Loucy (cell line): Measurements from ENCODE around the gene INPP4A.

ENCODE experiments used
- H2AFZ ChIP-seq: fragments of 200-600 bp; sonication (generic); 2 replicates; pipeline ENCODE4 v1.6.0; 2016; ENCODE audit warnings: antibody characterized with exemption, mild to moderate bottlenecking, low read length, moderate library complexity
- H3F3A ChIP-seq: fragments of 200-600 bp; 2 replicates; pipeline ENCODE4 v1.6.0; 2016; ENCODE audit warnings: antibody characterized with exemption, low read depth, mild to moderate bottlenecking
- H3K27me3 ChIP-seq: fragments of 200-600 bp; sonication (generic); 2 replicates; pipeline ENCODE4 v1.6.1; 2014; ENCODE audit warnings: low read length, mild to moderate bottlenecking; ENCODE audit not compliant: insufficient read depth, poor library complexity, severe bottlenecking
- H3K36me3 ChIP-seq: fragments of 200-600 bp; sonication (generic); 2 replicates; pipeline ENCODE4 v1.6.1; 2016; ENCODE audit warnings: low read length; ENCODE audit not compliant: insufficient read depth
- H3K4me1 ChIP-seq: fragments of 200-600 bp; sonication (generic); 2 replicates; pipeline ENCODE4 v1.5.1; 2014; ENCODE audit warnings: low read length, mild to moderate bottlenecking; ENCODE audit not compliant: insufficient read depth, poor library complexity, severe bottlenecking
- H3K4me2 ChIP-seq: fragments of 200-600 bp; sonication (generic); 2 replicates; pipeline ENCODE4 v1.6.0; 2014; ENCODE audit warnings: antibody characterized with exemption, low read length, low read depth, mild to moderate bottlenecking; ENCODE audit not compliant: poor library complexity, severe bottlenecking
- H3K4me3 ChIP-seq: fragments of 200-600 bp; sonication (generic); 2 replicates; pipeline ENCODE4 v1.5.1; 2014; ENCODE audit warnings: low read length, mild to moderate bottlenecking, mixed read lengths; ENCODE audit not compliant: poor library complexity, severe bottlenecking
- H3K79me2 ChIP-seq: fragments of 200-600 bp; sonication (generic); 2 replicates; pipeline ENCODE4 v1.6.1; 2014; ENCODE audit warnings: low read length; ENCODE audit not compliant: insufficient read depth
- H3K9ac ChIP-seq: fragments of 200-600 bp; sonication (generic); 2 replicates; pipeline ENCODE4 v1.6.0; 2014; ENCODE audit warnings: mild to moderate bottlenecking, low read depth, low read length, moderate library complexity; ENCODE audit not compliant: poor library complexity, severe bottlenecking
- H3K9me2 ChIP-seq: fragments of 200-600 bp; sonication (generic); replicated peaks from 2 replicates; pipeline ENCODE4 v1.6.1; 2016; ENCODE audit warnings: low read depth, low read length, mixed read lengths
- H3K9me3 ChIP-seq: fragments of 200-600 bp; sonication (generic); 2 replicates; pipeline ENCODE4 v1.6.1; 2014; ENCODE audit warnings: mild to moderate bottlenecking, antibody characterized with exemption, low read length, low read depth; ENCODE audit not compliant: insufficient read depth
- H4K20me1 ChIP-seq: fragments of 200-600 bp; sonication (generic); 2 replicates; pipeline ENCODE4 v1.6.0; 2014; ENCODE audit warnings: antibody characterized with exemption, low read length, mild to moderate bottlenecking; ENCODE audit not compliant: insufficient read depth, poor library complexity, severe bottlenecking
- CTCF ChIP-seq: fragments of 200-600 bp; sonication (generic); conservative IDR thresholded peaks from 2 replicates; pipeline ENCODE4 v1.5.1; 2014; ENCODE audit warnings: mild to moderate bottlenecking, antibody characterized with exemption, low read length
- EZH2phosphoT487 ChIP-seq: fragments of 200-600 bp; IDR thresholded peaks from 2 replicates; pipeline ENCODE4 v1.6.1; 2018; ENCODE audit warnings: antibody characterized with exemption, mild to moderate bottlenecking, moderate library complexity, borderline replicate concordance

INPP4A gene

GRCh38 chr2:98467082-98467536 lies 22.5 kb downstream of the INPP4A start:
- Histone ChIP-seq H3K4me1 (peaks cover 76% of the 10 kb centered on the region), H3F3A (peaks cover 10% of the 10 kb centered on the region), H3K9me2 (no peaks in the 10 kb centered on the region)

GRCh38 chr2:98467652-98468051 lies 23.0 kb downstream of the INPP4A start:
- H3K9me2 ChIP-seq: no peaks in the 10 kb centered on the region
- H3K9me3 ChIP-seq: no peaks in the 10 kb centered on the region
- no peak overlapping the region for H3K4me3 ChIP-seq
- no peaks in the 10 kb centered on the region for H3K36me3 ChIP-seq
- TF ChIP-seq CTCF (no peak), EZH2phosphoT487 (no peak)
- no peak overlapping the region for H3K9ac ChIP-seq
- H4K20me1 ChIP-seq: no peaks in the 10 kb centered on the region
- H2AFZ ChIP-seq: no peak overlapping the region
- peaks cover 84% of the 10 kb centered on the region for H3K79me2 ChIP-seq
- H3K27me3 ChIP-seq: no peaks in the 10 kb centered on the region
- peak overlapping the region; percentile 21 for H3K4me2 ChIP-seq
- H3K4me1 ChIP-seq: peaks cover 78% of the 10 kb centered on the region
- H3F3A ChIP-seq: peaks cover 10% of the 10 kb centered on the region

More at GRCh38 chr2:98467082-98467536, 22.5 kb downstream of the INPP4A start:
- peak overlapping the region; percentile 81 for H3K4me2 ChIP-seq
- H3K36me3 ChIP-seq: no peaks in the 10 kb centered on the region
- H4K20me1 ChIP-seq: no peaks in the 10 kb centered on the region
- peaks cover 79% of the 10 kb centered on the region for H3K79me2 ChIP-seq
- TF ChIP-seq CTCF (no peak), EZH2phosphoT487 (no peak)
- no peaks in the 10 kb centered on the region for H3K27me3 ChIP-seq
- H3K4me3 ChIP-seq: no peak overlapping the region
- no peak overlapping the region for H3K9ac ChIP-seq
- no peaks in the 10 kb centered on the region for H3K9me3 ChIP-seq
- no peak overlapping the region for H2AFZ ChIP-seq

GRCh38 chr2:98468621-98469236 lies 24.1 kb downstream of the INPP4A start:
- peaks cover 74% of the 10 kb centered on the region for H3K4me1 ChIP-seq
- H3K79me2 ChIP-seq: peaks cover 84% of the 10 kb centered on the region
- no peaks in the 10 kb centered on the region for H3K27me3 ChIP-seq
- no peaks in the 10 kb centered on the region for H3K9me3 ChIP-seq
- H3K9ac ChIP-seq: no peak overlapping the region
- no peak overlapping the region for H3K4me2 ChIP-seq
- TF ChIP-seq CTCF (no peak), EZH2phosphoT487 (no peak)
- no peaks in the 10 kb centered on the region for H3K9me2 ChIP-seq
- H3K4me3 ChIP-seq: no peak overlapping the region
- H4K20me1 ChIP-seq: no peaks in the 10 kb centered on the region
- no peaks in the 10 kb centered on the region for H3K36me3 ChIP-seq
- H3F3A ChIP-seq: peaks cover 10% of the 10 kb centered on the region
- no peak overlapping the region for H2AFZ ChIP-seq
